MCF 10A (cell line): ENCODE results near the gene CBLC. TPM values are rescaled to one million over a fixed set of nuclear protein-coding genes. Genes with fewer than 3 reads are reported as not detected.

Experiments used
- BruUV-seq: library from RNA; stranded (reverse); fragments of 400-500 nt; replicated peaks from 2 replicates; lab custom pipeline; 2021; lab: Mats Ljungman, UMichigan
- CTCF ChIA-PET: fragments of 300-600 bp; sonication (Branson Sonifier 250); formaldehyde crosslinking; extraction: SDS; loops from one replicate; lab custom pipeline; 2021; ENCODE audit warnings: antibody characterized with exemption, inconsistent platforms; lab: Yijun Ruan, JAX
- POLR2A ChIA-PET: fragments of 300-600, 350-650 bp; sonication (Branson Sonifier 250); formaldehyde crosslinking; extraction: SDS; loops from one replicate; lab custom pipeline; 2020; ENCODE audit warnings: antibody characterized with exemption, inconsistent platforms; lab: Yijun Ruan, JAX
- DNase-seq: peaks from one replicate; pipeline ENCODE4 v3.0.0-alpha.2; 2018; ENCODE audit not compliant: unreplicated experiment
- H3K27ac Mint-ChIP-seq: one replicate; pipeline ENCODE4 v1.8.0; 2022; ENCODE audit warnings: mild to moderate bottlenecking, low read depth, mixed read lengths; ENCODE audit not compliant: unreplicated experiment
- H3K27me3 Mint-ChIP-seq: one replicate; pipeline ENCODE4 v1.8.0; 2022; ENCODE audit warnings: mixed read lengths; ENCODE audit not compliant: insufficient read depth, unreplicated experiment
- H3K36me3 Mint-ChIP-seq: one replicate; pipeline ENCODE4 v1.8.0; 2022; ENCODE audit warnings: mild to moderate bottlenecking, moderate library complexity, mixed read lengths; ENCODE audit not compliant: insufficient read depth, unreplicated experiment
- H3K4me1 Mint-ChIP-seq: one replicate; pipeline ENCODE4 v1.8.0; 2022; ENCODE audit warnings: mixed read lengths; ENCODE audit not compliant: insufficient read depth, unreplicated experiment
- H3K4me3 Mint-ChIP-seq: one replicate; pipeline ENCODE4 v1.8.0; 2022; ENCODE audit warnings: mild to moderate bottlenecking, moderate library complexity, mixed read lengths; ENCODE audit not compliant: unreplicated experiment
- H3K9me3 Mint-ChIP-seq: one replicate; pipeline ENCODE4 v1.8.0; 2022; ENCODE audit warnings: mixed read lengths; ENCODE audit not compliant: unreplicated experiment
- intact Hi-C: fragments of 100-400 bp; cut with micrococcal nuclease; formaldehyde crosslinking; loops from 2 replicates; pipeline ENCODE4 v1.14.1; 2022
- total RNA-seq: library from RNA; stranded (reverse); gene quantifications from 2 replicates; pipeline ENCODE4 v1.2.3, GENCODE V29; 2022
- TF ChIP-seq, protein P1 (sequence below): fragments of 200-600 bp; IDR thresholded peaks from one replicate; pipeline ENCODE4 v1.8.0; 2022; ENCODE audit warnings: antibody characterized with exemption, mild to moderate bottlenecking; ENCODE audit not compliant: unreplicated experiment

The CBLC gene
- total RNA-seq, 1 experiment from 2014 or later, result 14.6 TPM

DNA sequence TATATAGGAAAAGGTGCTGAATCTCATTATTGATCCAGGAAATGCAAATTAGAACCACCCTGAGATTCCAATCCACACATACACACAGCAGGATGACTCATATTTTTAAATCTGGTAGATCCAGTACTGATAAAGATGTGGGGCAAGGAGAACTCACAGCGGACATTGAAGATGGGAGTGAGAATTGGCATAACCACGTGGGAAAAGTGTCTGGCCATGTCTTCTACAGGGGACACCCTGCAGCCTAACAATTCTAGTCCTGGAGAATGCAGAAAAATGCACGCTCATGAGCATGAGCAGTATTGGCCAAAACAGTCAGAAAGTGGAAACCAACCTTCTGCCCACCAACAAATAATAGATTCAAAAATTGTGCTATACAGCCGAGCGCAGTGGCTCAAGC, 42.7 kb upstream of the CBLC start:
- Mint-ChIP-seq H3K9me3 (no peaks in the 10 kb centered on the region), H3K27me3 (no peaks in the 10 kb centered on the region), H3K27ac (no peak overlapping the region), H3K36me3 (no peaks in the 10 kb centered on the region), H3K4me1 (peaks cover 11% of the 10 kb centered on the region), H3K4me3 (no peak overlapping the region)
- intact Hi-C loops, result no loop called here
- POLR2A ChIA-PET, result no interaction called here
- no peak for DNase-seq
- CTCF ChIA-PET, result interaction anchor here (0.6 to 1.9 kb wide), 2 partner anchors 36 to 109 kb away, joined by 3 to 10 read pairs; no protein-coding TSS in a partner anchor
- TF ChIP-seq, protein P1, sequence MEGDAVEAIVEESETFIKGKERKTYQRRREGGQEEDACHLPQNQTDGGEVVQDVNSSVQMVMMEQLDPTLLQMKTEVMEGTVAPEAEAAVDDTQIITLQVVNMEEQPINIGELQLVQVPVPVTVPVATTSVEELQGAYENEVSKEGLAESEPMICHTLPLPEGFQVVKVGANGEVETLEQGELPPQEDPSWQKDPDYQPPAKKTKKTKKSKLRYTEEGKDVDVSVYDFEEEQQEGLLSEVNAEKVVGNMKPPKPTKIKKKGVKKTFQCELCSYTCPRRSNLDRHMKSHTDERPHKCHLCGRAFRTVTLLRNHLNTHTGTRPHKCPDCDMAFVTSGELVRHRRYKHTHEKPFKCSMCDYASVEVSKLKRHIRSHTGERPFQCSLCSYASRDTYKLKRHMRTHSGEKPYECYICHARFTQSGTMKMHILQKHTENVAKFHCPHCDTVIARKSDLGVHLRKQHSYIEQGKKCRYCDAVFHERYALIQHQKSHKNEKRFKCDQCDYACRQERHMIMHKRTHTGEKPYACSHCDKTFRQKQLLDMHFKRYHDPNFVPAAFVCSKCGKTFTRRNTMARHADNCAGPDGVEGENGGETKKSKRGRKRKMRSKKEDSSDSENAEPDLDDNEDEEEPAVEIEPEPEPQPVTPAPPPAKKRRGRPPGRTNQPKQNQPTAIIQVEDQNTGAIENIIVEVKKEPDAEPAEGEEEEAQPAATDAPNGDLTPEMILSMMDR, result no peak
- BruUV-seq, result no TSS peak

DNA sequence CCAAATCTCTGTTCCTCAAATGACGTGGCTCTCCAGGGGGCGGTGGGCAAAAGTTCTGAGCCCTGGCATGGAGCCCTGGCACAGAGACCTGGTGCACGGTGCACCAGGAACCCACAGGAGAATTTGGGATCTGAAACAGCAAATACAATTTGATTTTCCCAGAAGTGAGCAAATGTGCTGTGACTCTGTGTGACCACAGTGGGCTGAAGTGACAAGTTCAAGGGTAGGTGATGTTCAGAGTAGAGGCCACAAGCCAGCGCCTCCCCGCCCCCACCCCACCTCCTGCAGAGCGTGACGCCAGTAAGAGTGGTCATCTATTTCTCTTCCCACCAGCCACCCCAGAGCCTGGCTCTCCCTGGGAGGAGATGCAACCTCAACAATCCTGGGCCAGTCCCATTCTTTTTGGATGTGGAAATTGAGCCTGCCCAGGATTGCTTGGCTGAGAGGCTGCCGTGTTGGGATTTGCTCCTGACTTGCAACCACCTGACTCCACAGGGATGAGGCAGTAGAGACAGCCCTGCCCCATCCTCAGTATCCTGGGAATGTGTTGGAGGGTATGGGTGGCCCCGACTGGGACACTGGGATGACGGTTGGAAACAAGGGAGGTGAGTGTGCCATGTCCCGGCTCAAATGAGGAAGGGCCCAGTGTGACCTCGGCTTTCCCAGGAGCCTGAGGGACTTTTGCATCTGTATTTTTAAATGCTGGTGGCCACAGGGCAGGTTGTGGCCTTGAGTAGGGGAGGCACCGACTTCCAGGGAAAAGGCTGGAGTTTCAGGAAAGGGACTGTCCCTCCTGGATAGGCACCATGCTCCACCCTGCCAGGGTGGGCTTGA, 40.2 kb upstream of the CBLC start:
- BruUV-seq, result no TSS peak
- Mint-ChIP-seq H3K36me3 (no peaks in the 10 kb centered on the region), H3K27ac (no peak overlapping the region), H3K4me1 (peaks cover 23% of the 10 kb centered on the region), H3K4me3 (no peak overlapping the region), H3K9me3 (no peaks in the 10 kb centered on the region), H3K27me3 (no peaks in the 10 kb centered on the region)
- CTCF ChIA-PET, result interaction anchor here (1.3 to 4.7 kb wide), 3 partner anchors 14 to 34 kb away, joined by 4 to 29 read pairs (median 10); no protein-coding TSS in a partner anchor
- TF ChIP-seq, protein P1, result no peak
- intact Hi-C loops, result no loop called here
- POLR2A ChIA-PET, result no interaction called here
- DNase-seq, result no peak

DNA sequence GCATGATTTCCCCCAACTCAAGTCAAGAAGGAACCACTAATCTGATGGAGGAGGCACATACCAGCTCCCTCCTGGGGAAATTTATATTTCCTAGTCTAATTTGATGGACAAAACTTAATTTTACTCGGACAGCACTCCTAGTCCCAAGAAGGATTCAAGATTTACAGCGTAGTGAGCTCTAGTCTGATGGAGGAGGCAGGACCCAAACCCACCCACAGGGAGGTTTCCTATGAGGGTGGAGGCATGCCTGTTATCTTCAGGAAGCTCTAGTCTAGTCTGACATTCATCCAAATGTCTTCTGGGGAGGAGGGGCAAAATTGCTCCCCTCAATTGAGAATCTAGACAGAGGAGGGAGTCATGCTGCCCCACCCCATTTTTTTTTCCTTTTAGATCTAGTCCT, 39.6 kb upstream of the CBLC start:
- TF ChIP-seq, protein P1, result no peak
- Mint-ChIP-seq H3K27me3 (no peaks in the 10 kb centered on the region), H3K9me3 (no peaks in the 10 kb centered on the region), H3K4me1 (peaks cover 30% of the 10 kb centered on the region), H3K4me3 (no peak overlapping the region), H3K27ac (no peak overlapping the region), H3K36me3 (no peaks in the 10 kb centered on the region)
- ChIA-PET POLR2A (no interaction called here), CTCF (interaction anchor here (2.0 to 4.7 kb wide), 2 partner anchors 15 to 33 kb away, joined by 12 to 29 read pairs; no protein-coding TSS in a partner anchor)
- BruUV-seq, result no TSS peak
- DNase-seq, result no peak
- intact Hi-C loops, result no loop called here
